GM12878 (cell line): ENCODE measurements around the gene DNAJC11. TPM values are rescaled to one million over a fixed set of nuclear protein-coding genes. Genes with fewer than 3 reads are reported as not detected.
A peak's percentile ranks its signal among the peaks of the same experiment; 100 is the strongest.

Source experiments
- CEBPZ ChIP-seq: fragments of 150-350 bp; IDR thresholded peaks from 2 replicates; pipeline ENCODE4 v1.6.1; 2016; ENCODE audit warnings: low read depth, low read length
- CREM ChIP-seq: IDR thresholded peaks from 2 replicates; pipeline ENCODE4 v1.6.1; 2014; ENCODE audit warnings: antibody characterized with exemption, low read depth
- ETV6 ChIP-seq, 2 experiments: fragments of 450-650 bp in 1 of 2; IDR thresholded peaks in 1 of 2; conservative IDR thresholded peaks in 1 of 2; 2 replicates each; pipeline ENCODE4 v1.6.1; 2014; ENCODE audit warnings: antibody characterized with exemption in 1 of 2, borderline replicate concordance in 1 of 2, low read depth in 1 of 2, mild to moderate bottlenecking in 1 of 2, moderate library complexity in 1 of 2
- EZH2 ChIP-seq: IDR thresholded peaks from 2 replicates; pipeline ENCODE4 v1.6.1; 2012; ENCODE audit warnings: low read depth, mild to moderate bottlenecking, control low read depth, inconsistent platforms, low read length, borderline replicate concordance; ENCODE audit not compliant: control insufficient read depth
- FOS ChIP-seq: IDR thresholded peaks from 3 replicates; pipeline ENCODE4 v1.6.1; 2011; ENCODE audit warnings: borderline replicate concordance; ENCODE audit not compliant: insufficient read length; ENCODE audit errors: extremely low read depth
- HDAC2 ChIP-seq: fragments of 200-600 bp; sonication (generic); IDR thresholded peaks from 2 replicates; pipeline ENCODE4 v1.6.1; 2017
- HDAC6 ChIP-seq: fragments of 200-600 bp; sonication (generic); IDR thresholded peaks from one replicate; pipeline ENCODE4 v1.8.0; 2017; ENCODE audit warnings: antibody characterized with exemption; ENCODE audit not compliant: unreplicated experiment
- IKZF1 ChIP-seq: fragments of 450-650 bp; conservative IDR thresholded peaks from 2 replicates; pipeline ENCODE4 v1.6.1; 2017; ENCODE audit warnings: antibody characterized with exemption, mild to moderate bottlenecking
- MEF2A ChIP-seq: IDR thresholded peaks from 2 replicates; pipeline ENCODE4 v1.6.1; 2011; ENCODE audit warnings: low read depth, mild to moderate bottlenecking, low read length, moderate library complexity; ENCODE audit not compliant: insufficient read depth
- MTA2 ChIP-seq: fragments of 450-650 bp; IDR thresholded peaks from 2 replicates; pipeline ENCODE4 v1.6.1; 2016; ENCODE audit warnings: low read depth, mild to moderate bottlenecking, moderate library complexity
- NFYB ChIP-seq: IDR thresholded peaks from 2 replicates; pipeline ENCODE4 v1.6.1; 2011; ENCODE audit warnings: low read depth, mild to moderate bottlenecking, low read length, improper control_type of control experiment, moderate library complexity; ENCODE audit not compliant: insufficient read depth
- POLR2A ChIP-seq: IDR thresholded peaks from 2 replicates; pipeline ENCODE4 v1.6.1; 2011; ENCODE audit warnings: low read depth, mild to moderate bottlenecking, low read length
- STAT3 ChIP-seq: IDR thresholded peaks from 2 replicates; pipeline ENCODE4 v1.6.1; 2011; ENCODE audit warnings: low read depth, low read length, improper control_type of control experiment
- SUPT20H ChIP-seq: IDR thresholded peaks from 2 replicates; pipeline ENCODE4 v1.6.1; 2011; ENCODE audit warnings: low read depth, mild to moderate bottlenecking, low read length, moderate library complexity, borderline replicate concordance; ENCODE audit not compliant: control insufficient read depth
- TCF12 ChIP-seq: IDR thresholded peaks from 2 replicates; pipeline ENCODE4 v1.6.1; 2011; ENCODE audit warnings: low read depth, mild to moderate bottlenecking, low read length
- TCF3 ChIP-seq: IDR thresholded peaks from 2 replicates; pipeline ENCODE4 v1.6.1; 2012; ENCODE audit warnings: low read depth, mild to moderate bottlenecking, low read length, borderline replicate concordance; ENCODE audit not compliant: insufficient read depth
- YY1 ChIP-seq: IDR thresholded peaks from 2 replicates; pipeline ENCODE4 v1.6.1; 2011; ENCODE audit warnings: low read depth, mild to moderate bottlenecking, low read length
- ZBED1 ChIP-seq: IDR thresholded peaks from 2 replicates; pipeline ENCODE4 v1.6.1; 2016; ENCODE audit warnings: borderline replicate concordance
- ZBTB4 ChIP-seq: fragments of 450-650 bp; formaldehyde crosslinking; IDR thresholded peaks from 2 replicates; pipeline ENCODE4 v1.4.0; 2022; ENCODE audit warnings: mild to moderate bottlenecking, moderate library complexity
- polyA plus RNA-seq, 11 experiments: library from polyadenylated mRNA; depleted of rRNA in 4 of 11; unstranded in 6 of 11; stranded (reverse) in 5 of 11; fragments of >200 nt; fragmentation: Nextera tagmentation in 4 of 11; fragmentation: Illumina TruSeq in 1 of 11; extraction: Ambion mirVana in 4 of 11; extraction: Trizol in 1 of 11; gene quantifications; 1 replicate in 1 of 11; 2 replicates in 10 of 11; pipeline versions ENCODE4 v1.2.1 to v1.2.3, GENCODE V29; 2011 to 2016; ENCODE audit warnings: inconsistent platforms in 2 of 11, missing spikeins in 2 of 11, low read depth in 1 of 11
- total RNA-seq, 4 experiments: library from RNA; depleted of rRNA in 3 of 4; stranded (reverse); fragments of >200 nt in 3 of 4; fragmentation: Illumina TruSeq in 1 of 4; extraction: Trizol in 1 of 4; gene quantifications; 2 replicates each; pipeline versions ENCODE4 v1.2.1 to v1.2.3, GENCODE V29; 2013 to 2021
- TF ChIP-seq, protein P1 (sequence below): fragments of 450-650 bp; IDR thresholded peaks from 2 replicates; pipeline ENCODE4 v1.6.1; 2017; ENCODE audit warnings: mild to moderate bottlenecking, moderate library complexity

Gene DNAJC11
- total and polyA plus RNA-seq, 10 of the 15 experiments (the other 5 are each of a cell fraction or from before 2014, with no cell fraction given) = 5.0 to 58.8 (median 39.5) TPM

DNA sequence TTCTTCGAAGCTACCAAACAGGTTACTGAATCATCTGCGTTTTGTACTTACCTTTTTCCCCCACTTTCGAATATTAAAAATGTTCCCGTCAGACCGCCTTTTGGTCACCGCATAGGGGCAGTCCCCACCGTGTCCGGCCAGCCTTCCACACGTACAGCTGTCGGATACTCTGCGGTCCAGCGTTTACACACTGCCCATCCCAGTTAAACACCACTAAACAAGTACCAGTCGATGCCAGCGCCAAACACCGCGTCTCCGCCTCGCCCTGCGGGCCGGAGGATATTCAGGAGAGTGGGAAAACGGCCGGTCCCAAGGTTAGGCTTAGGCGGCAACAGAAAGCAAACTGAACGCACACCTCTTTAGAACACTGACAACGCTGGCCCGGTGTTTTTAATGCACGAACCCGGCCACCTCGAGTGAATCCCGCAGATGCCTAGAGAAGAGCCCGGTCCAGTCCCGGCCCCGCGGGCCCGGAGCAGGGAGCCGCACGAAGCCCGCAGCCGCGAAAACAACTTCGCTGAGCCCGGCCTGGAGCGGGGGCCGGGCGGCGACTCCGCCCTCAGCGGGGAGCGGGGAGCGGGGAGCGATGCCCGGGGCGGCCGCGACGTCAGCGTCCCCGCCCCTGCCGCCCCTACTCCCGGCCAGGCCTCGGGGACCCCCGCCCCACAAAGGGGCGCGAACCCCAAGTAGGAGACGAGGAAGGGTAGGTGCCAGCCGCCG lies 88.8 kb downstream of the DNAJC11 start (continued):
- TF ChIP-seq ZBTB4 (CRISPR knock-in tag) = no peak
- TF ChIP-seq CREM = no peak
- TF ChIP-seq ETV6 (conservative IDR thresholded peaks at IDR 0.05 in 1 of 2, IDR thresholded peaks at IDR 0.05 in 1 of 2; ENCODE audit: borderline replicate concordance in 1 of 2, low read depth in 1 of 2) = no peak
- no peak for TF ChIP-seq HDAC2
- TF ChIP-seq HDAC6 = no peak
- TF ChIP-seq, protein P1, sequence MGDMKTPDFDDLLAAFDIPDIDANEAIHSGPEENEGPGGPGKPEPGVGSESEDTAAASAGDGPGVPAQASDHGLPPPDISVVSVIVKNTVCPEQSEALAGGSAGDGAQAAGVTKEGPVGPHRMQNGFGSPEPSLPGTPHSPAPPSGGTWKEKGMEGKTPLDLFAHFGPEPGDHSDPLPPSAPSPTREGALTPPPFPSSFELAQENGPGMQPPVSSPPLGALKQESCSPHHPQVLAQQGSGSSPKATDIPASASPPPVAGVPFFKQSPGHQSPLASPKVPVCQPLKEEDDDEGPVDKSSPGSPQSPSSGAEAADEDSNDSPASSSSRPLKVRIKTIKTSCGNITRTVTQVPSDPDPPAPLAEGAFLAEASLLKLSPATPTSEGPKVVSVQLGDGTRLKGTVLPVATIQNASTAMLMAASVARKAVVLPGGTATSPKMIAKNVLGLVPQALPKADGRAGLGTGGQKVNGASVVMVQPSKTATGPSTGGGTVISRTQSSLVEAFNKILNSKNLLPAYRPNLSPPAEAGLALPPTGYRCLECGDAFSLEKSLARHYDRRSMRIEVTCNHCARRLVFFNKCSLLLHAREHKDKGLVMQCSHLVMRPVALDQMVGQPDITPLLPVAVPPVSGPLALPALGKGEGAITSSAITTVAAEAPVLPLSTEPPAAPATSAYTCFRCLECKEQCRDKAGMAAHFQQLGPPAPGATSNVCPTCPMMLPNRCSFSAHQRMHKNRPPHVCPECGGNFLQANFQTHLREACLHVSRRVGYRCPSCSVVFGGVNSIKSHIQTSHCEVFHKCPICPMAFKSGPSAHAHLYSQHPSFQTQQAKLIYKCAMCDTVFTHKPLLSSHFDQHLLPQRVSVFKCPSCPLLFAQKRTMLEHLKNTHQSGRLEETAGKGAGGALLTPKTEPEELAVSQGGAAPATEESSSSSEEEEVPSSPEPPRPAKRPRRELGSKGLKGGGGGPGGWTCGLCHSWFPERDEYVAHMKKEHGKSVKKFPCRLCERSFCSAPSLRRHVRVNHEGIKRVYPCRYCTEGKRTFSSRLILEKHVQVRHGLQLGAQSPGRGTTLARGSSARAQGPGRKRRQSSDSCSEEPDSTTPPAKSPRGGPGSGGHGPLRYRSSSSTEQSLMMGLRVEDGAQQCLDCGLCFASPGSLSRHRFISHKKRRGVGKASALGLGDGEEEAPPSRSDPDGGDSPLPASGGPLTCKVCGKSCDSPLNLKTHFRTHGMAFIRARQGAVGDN = 0 out of 2 replicates have a peak, but pooled peaks have one; percentile 42
- no peak for TF ChIP-seq STAT3
- TF ChIP-seq MEF2A = no peak
- TF ChIP-seq EZH2 = no peak
- TF ChIP-seq TCF12 = no peak
- no peak for TF ChIP-seq YY1
- TF ChIP-seq SUPT20H = no peak
- no peak for TF ChIP-seq TCF3
- no peak for TF ChIP-seq ZBED1
- TF ChIP-seq FOS = no peak
- TF ChIP-seq MTA2 = no peak
- no peak for TF ChIP-seq NFYB
- no peak for TF ChIP-seq CEBPZ
- TF ChIP-seq IKZF1 = no peak; the same call in 1 of the 2 replicates
- TF ChIP-seq POLR2A = no peak
